IPS-18a (cell line): ENCODE results near the gene ATAD1.
"Not testable (repeated sequence)": the region's sequence is repeated elsewhere in the genome, so short reads cannot be mapped to it uniquely, and the experiment has no call there.

ENCODE experiments used
- H3K27ac ChIP-seq: one replicate; pipeline ENCODE4 v1.5.1; 2013; ENCODE audit warnings: low read length
- H3K27me3 ChIP-seq: one replicate; pipeline ENCODE4 v1.6.1; 2013; ENCODE audit warnings: mild to moderate bottlenecking, low read length; ENCODE audit not compliant: control insufficient read depth, insufficient read depth
- H3K36me3 ChIP-seq: one replicate; pipeline ENCODE4 v1.6.1; 2013; ENCODE audit warnings: low read depth, low read length; ENCODE audit not compliant: control insufficient read depth
- H3K4me1 ChIP-seq: one replicate; pipeline ENCODE4 v1.6.1; 2013; ENCODE audit warnings: low read depth, low read length; ENCODE audit not compliant: control insufficient read depth
- H3K4me3 ChIP-seq: one replicate; pipeline ENCODE4 v1.5.1; 2013; ENCODE audit warnings: low read length
- H3K9ac ChIP-seq: one replicate; pipeline ENCODE4 v1.6.1; 2013; ENCODE audit warnings: mild to moderate bottlenecking, low read length, moderate library complexity
- H3K9me3 ChIP-seq: one replicate; pipeline ENCODE4 v1.6.1; 2013; ENCODE audit warnings: low read depth, low read length; ENCODE audit not compliant: control insufficient read depth

ATAD1 gene

DNA sequence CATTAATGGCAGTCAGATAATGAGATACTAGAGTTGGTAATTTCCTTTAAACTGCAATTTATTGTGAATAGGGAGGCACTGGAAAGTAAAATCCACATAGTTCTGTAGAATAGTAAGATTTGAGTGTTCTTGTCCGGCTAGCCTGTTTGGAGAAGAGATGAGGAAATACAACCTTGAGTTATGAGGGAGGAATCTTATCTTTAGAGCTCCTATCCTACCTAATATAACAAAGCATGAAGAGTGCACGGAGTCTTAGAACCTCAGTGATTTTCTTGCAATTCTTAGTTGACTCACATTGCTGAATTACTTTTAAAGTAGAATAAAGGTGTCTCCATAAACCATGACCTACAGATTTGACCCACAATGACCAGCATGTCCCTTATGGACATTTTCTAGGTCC, 73.4 kb downstream of the ATAD1 start:
- Histone ChIP-seq H3K36me3 (peaks cover 9% of the 10 kb centered on the region), H3K4me3 (no peak overlapping the region), H3K9me3 (no peaks in the 10 kb centered on the region), H3K9ac (no peak overlapping the region), H3K27me3 (no peaks in the 10 kb centered on the region), H3K27ac (no peak overlapping the region), H3K4me1 (peaks cover 5% of the 10 kb centered on the region)

DNA sequence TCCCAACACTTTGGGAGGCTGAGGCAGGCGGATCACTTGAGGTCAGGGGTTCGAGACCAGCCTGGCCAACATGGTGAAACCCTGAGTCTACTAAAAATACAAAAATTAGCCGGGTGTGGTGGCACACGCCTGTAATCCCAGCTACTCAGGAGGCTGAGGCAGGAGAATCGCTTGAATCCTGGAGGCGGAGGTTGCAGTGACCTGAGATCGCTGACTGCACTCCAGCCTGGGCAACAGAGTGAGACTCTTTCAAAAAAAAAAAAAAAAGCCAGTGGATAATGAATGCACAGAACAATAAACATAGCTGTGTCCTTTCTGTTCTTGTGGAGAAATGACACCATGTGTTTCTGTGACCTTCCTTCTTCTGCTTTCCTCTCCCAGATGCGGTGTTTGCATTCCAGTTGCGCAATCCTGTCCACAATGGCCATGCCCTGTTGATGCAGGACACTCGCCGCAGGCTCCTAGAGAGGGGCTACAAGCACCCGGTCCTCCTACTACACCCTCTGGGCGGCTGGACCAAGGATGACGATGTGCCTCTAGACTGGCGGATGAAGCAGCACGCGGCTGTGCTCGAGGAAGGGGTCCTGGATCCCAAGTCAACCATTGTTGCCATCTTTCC, 74.9 kb downstream of the ATAD1 start:
- not testable (repeated sequence) for H3K36me3 ChIP-seq, H3K4me1 ChIP-seq, H3K9ac ChIP-seq, H3K27ac ChIP-seq, H3K27me3 ChIP-seq, H3K9me3 ChIP-seq, H3K4me3 ChIP-seq

- peaks cover 7% of the 10 kb centered on the region for H3K36me3 ChIP-seq
- peaks cover under 1% of the 10 kb centered on the region for H3K4me1 ChIP-seq
These were observed 77.8 kb downstream of the ATAD1 start for GRCh38 chr10:87740254-87740655.

GRCh38 chr10:87739703-87740102, 78.3 kb downstream of the ATAD1 start:
- no peak overlapping the region for H3K27ac ChIP-seq

More at GRCh38 chr10:87740254-87740655, 77.8 kb downstream of the ATAD1 start:
- Histone ChIP-seq H3K9me3 (no peaks in the 10 kb centered on the region), H3K27me3 (no peaks in the 10 kb centered on the region), H3K27ac (no peak overlapping the region), H3K4me3 (no peak overlapping the region), H3K9ac (no peak overlapping the region)

GRCh38 chr10:87738253-87738652, 79.8 kb downstream of the ATAD1 start:
- H3K4me3 ChIP-seq, H3K27ac ChIP-seq, H3K9ac ChIP-seq, H3K36me3 ChIP-seq, H3K9me3 ChIP-seq, H3K27me3 ChIP-seq: not testable (repeated sequence)
- H3K4me1 ChIP-seq = peaks cover 11% of the 10 kb centered on the region

More at GRCh38 chr10:87739703-87740102, 78.3 kb downstream of the ATAD1 start:
- peaks cover 6% of the 10 kb centered on the region for H3K4me1 ChIP-seq
- H3K27me3 ChIP-seq = no peaks in the 10 kb centered on the region
- H3K9ac ChIP-seq = no peak overlapping the region
- no peaks in the 10 kb centered on the region for H3K9me3 ChIP-seq
- peaks cover 2% of the 10 kb centered on the region for H3K36me3 ChIP-seq
- H3K4me3 ChIP-seq = no peak overlapping the region

- Histone ChIP-seq H3K27ac (no peak overlapping the region), H3K36me3 (no peaks in the 10 kb centered on the region), H3K9me3 (no peaks in the 10 kb centered on the region), H3K27me3 (no peaks in the 10 kb centered on the region), H3K4me3 (peak overlapping the region; percentile 50), H3K4me1 (peaks cover 11% of the 10 kb centered on the region), H3K9ac (no peak overlapping the region)
These were observed 82.8 kb downstream of the ATAD1 start for GRCh38 chr10:87734987-87735827.

GRCh38 chr10:87733081-87733480, 84.9 kb downstream of the ATAD1 start:
- H3K9ac ChIP-seq = no peak overlapping the region
- peaks cover 11% of the 10 kb centered on the region for H3K4me1 ChIP-seq
- H3K4me3 ChIP-seq = no peak overlapping the region
- no peaks in the 10 kb centered on the region for H3K36me3 ChIP-seq
- H3K9me3 ChIP-seq = no peaks in the 10 kb centered on the region
- H3K27me3 ChIP-seq = no peaks in the 10 kb centered on the region
- H3K27ac ChIP-seq = no peak overlapping the region

GRCh38 chr10:87729940-87730339, 88.1 kb downstream of the ATAD1 start:
- Histone ChIP-seq H3K4me1 (peaks cover 8% of the 10 kb centered on the region), H3K27ac (no peak overlapping the region), H3K4me3 (no peak overlapping the region), H3K9me3 (no peaks in the 10 kb centered on the region), H3K27me3 (no peaks in the 10 kb centered on the region), H3K9ac (no peak overlapping the region), H3K36me3 (no peaks in the 10 kb centered on the region)

GRCh38 chr10:87724789-87725188, 93.2 kb downstream of the ATAD1 start:
- Histone ChIP-seq H3K27ac (no peak overlapping the region), H3K27me3 (no peaks in the 10 kb centered on the region), H3K36me3 (no peaks in the 10 kb centered on the region), H3K9ac (no peak overlapping the region), H3K9me3 (no peaks in the 10 kb centered on the region), H3K4me1 (no peaks in the 10 kb centered on the region), H3K4me3 (no peak overlapping the region)

- no peak overlapping the region for H3K9ac ChIP-seq
- no peaks in the 10 kb centered on the region for H3K27me3 ChIP-seq
- H3K36me3 ChIP-seq = no peaks in the 10 kb centered on the region
- no peaks in the 10 kb centered on the region for H3K9me3 ChIP-seq
- no peak overlapping the region for H3K27ac ChIP-seq
- no peak overlapping the region for H3K4me3 ChIP-seq
- H3K4me1 ChIP-seq = no peaks in the 10 kb centered on the region
These were observed 94.5 kb downstream of the ATAD1 start for GRCh38 chr10:87723500-87723899.

- no peaks in the 10 kb centered on the region for H3K27me3 ChIP-seq
- no peak overlapping the region for H3K27ac ChIP-seq
- H3K9me3 ChIP-seq = no peaks in the 10 kb centered on the region
- no peak overlapping the region for H3K4me3 ChIP-seq
- H3K9ac ChIP-seq = no peak overlapping the region
- no peaks in the 10 kb centered on the region for H3K4me1 ChIP-seq
- H3K36me3 ChIP-seq = no peaks in the 10 kb centered on the region
These were observed 95.3 kb downstream of the ATAD1 start for GRCh38 chr10:87722716-87723115.

DNA sequence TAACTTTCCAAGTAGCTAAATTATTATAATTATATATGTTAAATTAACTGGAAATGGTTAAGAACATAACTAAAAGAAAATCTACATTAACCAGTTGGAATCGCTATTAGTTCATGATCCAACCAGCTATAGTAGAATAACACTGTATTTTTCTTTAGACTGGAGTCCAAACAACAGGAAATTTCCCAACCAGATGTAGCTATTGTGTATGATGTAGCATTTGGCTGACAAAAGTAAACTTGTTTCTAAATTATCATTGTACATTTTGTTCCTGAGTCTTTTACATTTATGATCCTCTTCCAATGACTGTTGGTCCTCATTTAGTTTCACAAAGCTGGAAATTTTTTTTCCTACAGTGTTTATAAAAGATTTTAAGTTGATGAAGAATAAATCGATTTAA, 96.2 kb downstream of the ATAD1 start:
- Histone ChIP-seq H3K27me3 (no peaks in the 10 kb centered on the region), H3K9ac (no peak overlapping the region), H3K9me3 (no peaks in the 10 kb centered on the region), H3K27ac (no peak overlapping the region), H3K4me3 (no peak overlapping the region), H3K36me3 (no peaks in the 10 kb centered on the region), H3K4me1 (no peaks in the 10 kb centered on the region)
